Adrenal gland (tissue), 5 donors: ENCODE data around the gene RBFOX1.

Experiments
- POLR2A ChIP-seq, 2 donors: fragments of 450-650 bp; IDR thresholded peaks; one replicate each; pipeline ENCODE4 v1.6.1; 2017; ENCODE audit warnings: antibody characterized with exemption in 2 of 2, mild to moderate bottlenecking in 2 of 2, moderate library complexity in 1 of 2
- TF ChIP-seq, protein P1 (sequence below), 6 experiments: fragments of 450-650 bp in 4 of 6; fragments of 200-600 bp in 2 of 6; sonication (generic) in 1 of 6; IDR thresholded peaks; 1 replicate in 5 of 6; 2 replicates in 1 of 6; pipeline versions ENCODE4 v1.5.1 to v1.8.0; 2016 to 2021; ENCODE audit warnings: antibody characterized with exemption in 6 of 6, mild to moderate bottlenecking in 2 of 6, moderate library complexity in 1 of 6
- donor health status: DM: no; HTN: no; CAD: no.

DNA sequence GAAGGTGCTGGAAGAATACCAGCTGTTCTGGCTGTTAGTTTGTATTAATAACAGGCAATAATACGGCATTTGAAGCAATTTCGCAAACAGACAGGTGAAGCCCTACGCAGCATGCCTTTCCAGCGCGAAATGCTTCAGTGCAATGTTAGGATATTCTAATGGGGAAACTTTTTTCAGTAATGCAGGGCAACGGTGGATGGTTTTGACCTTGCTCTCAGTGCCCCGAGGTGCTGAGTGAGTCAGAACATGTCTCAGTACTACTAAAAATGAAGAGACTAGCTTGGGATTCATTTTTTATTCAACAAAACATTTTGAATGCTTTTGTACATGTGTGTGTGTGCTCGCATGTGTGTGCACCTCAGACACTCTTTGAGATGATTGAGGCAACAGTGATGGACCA, 172.2 kb downstream of the RBFOX1 start:
- no peak for TF ChIP-seq POLR2A (IDR thresholded peaks at IDR 0.05)
- TF ChIP-seq, protein P1, sequence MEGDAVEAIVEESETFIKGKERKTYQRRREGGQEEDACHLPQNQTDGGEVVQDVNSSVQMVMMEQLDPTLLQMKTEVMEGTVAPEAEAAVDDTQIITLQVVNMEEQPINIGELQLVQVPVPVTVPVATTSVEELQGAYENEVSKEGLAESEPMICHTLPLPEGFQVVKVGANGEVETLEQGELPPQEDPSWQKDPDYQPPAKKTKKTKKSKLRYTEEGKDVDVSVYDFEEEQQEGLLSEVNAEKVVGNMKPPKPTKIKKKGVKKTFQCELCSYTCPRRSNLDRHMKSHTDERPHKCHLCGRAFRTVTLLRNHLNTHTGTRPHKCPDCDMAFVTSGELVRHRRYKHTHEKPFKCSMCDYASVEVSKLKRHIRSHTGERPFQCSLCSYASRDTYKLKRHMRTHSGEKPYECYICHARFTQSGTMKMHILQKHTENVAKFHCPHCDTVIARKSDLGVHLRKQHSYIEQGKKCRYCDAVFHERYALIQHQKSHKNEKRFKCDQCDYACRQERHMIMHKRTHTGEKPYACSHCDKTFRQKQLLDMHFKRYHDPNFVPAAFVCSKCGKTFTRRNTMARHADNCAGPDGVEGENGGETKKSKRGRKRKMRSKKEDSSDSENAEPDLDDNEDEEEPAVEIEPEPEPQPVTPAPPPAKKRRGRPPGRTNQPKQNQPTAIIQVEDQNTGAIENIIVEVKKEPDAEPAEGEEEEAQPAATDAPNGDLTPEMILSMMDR (IDR thresholded peaks at IDR 0.05), result no peak
